Measurements from ENCODE around the gene ADAMTS19.
"Not testable (repeated sequence)": the region's sequence is repeated elsewhere in the genome, so short reads cannot be mapped to it uniquely, and the experiment has no call there.

The ADAMTS19 gene

GRCh38 chr5:129608350-129608749 lies 148.3 kb downstream of the ADAMTS19 start:
- no peak for FAIRE-seq

DNA sequence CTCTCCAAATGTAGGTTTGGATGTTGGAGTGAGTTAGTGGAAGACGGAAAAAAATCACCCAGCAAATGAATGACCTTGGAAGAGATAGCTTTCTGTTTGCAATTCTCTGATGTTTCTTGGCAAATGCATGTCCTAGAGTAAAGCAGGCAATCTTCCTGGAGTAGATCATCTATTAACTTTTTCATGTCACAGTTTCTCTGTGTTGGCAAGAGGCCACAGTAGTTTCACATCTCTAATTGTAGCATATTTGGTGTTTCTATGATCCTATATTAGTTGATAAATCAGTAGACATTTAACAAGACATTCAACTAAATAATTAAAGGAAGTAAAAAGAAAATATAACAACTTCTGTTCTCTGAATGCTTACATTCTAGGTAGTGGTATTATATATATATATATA lies 149.6 kb downstream of the ADAMTS19 start:
- FAIRE-seq, result no peak

DNA sequence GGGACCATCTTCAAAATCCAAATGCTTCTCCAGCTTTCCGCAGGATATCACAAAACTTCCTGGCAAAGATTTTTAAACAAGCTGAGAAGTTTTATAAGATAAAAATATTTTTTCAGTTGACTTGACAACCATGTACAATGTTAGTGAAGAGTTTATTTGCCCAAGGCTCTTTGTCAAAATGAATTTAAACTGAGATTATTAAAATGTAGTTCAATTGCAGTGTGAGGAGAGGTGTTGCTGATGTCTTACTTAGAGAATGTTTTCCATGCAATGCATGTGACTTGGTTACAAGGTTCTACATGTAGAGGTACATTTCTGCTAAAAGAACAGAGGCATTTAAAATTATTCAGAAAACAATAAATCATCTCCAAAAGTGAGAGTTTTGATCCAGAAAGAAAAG lies 156.4 kb downstream of the ADAMTS19 start:
- FAIRE-seq, result no peak

DNA sequence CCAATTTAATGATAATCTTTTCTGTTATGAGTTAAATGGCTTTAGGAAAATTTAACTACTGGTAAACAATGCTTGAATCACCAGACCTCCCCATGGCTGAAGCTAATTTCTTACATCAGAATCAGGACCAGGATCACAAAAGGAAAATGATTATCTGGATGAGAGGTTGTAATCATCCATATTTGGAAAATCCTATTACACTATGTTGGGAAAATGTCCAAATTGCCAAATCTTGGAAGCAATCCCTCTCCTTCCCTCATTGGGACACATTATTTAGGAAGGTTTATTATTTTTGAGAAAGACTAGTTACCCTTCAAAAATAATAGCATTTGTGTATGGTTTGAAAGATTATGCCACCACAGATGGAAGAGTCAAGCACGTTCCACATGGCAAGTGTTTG lies 157.1 kb downstream of the ADAMTS19 start:
- no peak for FAIRE-seq

DNA sequence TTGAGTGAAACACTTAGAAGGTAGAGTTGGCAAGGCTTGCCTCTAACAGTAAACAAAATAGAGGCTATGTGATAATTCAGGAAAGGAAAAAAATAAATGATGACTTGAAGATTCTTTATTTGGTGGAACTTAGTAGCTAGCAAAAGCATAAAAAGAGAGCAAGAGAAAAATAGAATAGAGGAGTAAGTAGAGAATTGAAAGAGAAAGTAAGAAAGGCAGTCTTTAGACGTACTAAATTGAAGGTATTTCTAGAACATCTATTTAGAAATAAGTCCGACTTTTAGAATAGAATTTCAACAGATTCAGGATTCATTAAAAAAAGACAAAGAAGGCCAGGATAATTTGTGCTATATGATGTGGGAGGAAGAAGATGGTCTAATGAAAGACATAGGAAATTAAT lies 159.7 kb downstream of the ADAMTS19 start:
- FAIRE-seq, result no peak

DNA sequence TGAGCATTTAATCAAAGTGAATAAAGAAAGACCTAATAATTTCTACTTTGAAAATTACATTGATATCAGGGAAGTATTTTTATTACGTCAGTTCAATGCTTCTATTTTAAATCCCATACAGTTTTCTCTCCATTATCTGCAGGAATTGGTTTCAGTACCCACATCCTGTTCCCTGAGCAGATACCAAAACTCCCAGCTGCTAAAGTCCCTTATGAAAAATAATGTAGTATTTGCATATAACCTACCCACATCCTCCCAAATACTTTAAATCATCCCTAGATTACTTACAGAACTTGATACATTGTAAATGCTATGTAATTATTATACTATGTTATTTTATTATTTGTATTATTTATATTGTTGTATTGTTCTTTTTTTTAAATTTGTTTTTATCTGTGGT lies 162.4 kb downstream of the ADAMTS19 start:
- FAIRE-seq, result no peak

- FAIRE-seq, result no peak
Measured at GRCh38 chr5:129629575-129629974, 169.5 kb downstream of the ADAMTS19 start.

GRCh38 chr5:129630101-129630500 lies 170.0 kb downstream of the ADAMTS19 start:
- FAIRE-seq, result no peak

- no peak for FAIRE-seq
Measured at GRCh38 chr5:129631961-129632360, 171.9 kb downstream of the ADAMTS19 start.

- FAIRE-seq, result not testable (repeated sequence)
Measured at GRCh38 chr5:129637501-129637900, 177.4 kb downstream of the ADAMTS19 start.

DNA sequence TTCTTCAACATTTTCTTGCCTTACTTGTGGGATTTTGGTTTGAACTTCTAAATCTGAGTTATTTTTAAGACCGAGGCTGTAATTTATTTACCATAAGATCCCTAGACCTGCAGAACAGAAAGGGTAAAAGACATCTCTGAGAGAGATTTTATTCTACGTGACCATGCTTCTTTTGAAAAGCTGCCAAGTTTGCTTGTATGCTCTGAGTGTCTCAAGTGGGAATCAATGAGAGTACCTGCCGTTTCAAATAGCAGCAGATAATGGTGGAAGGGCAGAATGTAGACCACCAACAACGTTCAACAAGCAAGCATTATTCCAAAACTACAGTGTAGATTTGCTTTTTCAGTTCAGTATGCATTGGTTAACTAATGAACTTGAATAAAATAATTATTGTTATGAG lies 179.2 kb downstream of the ADAMTS19 start:
- FAIRE-seq, result no peak

- no peak for FAIRE-seq
Measured at GRCh38 chr5:129652349-129653056, 192.4 kb downstream of the ADAMTS19 start.

- no peak for FAIRE-seq
Measured at GRCh38 chr5:129653057-129653375, 192.9 kb downstream of the ADAMTS19 start.

GRCh38 chr5:129653442-129653841 lies 193.3 kb downstream of the ADAMTS19 start:
- FAIRE-seq, result no peak

GRCh38 chr5:129656952-129657351 lies 196.9 kb downstream of the ADAMTS19 start:
- FAIRE-seq, result no peak

- no peak for FAIRE-seq
Measured at GRCh38 chr5:129658801-129659200, 198.7 kb downstream of the ADAMTS19 start.

DNA sequence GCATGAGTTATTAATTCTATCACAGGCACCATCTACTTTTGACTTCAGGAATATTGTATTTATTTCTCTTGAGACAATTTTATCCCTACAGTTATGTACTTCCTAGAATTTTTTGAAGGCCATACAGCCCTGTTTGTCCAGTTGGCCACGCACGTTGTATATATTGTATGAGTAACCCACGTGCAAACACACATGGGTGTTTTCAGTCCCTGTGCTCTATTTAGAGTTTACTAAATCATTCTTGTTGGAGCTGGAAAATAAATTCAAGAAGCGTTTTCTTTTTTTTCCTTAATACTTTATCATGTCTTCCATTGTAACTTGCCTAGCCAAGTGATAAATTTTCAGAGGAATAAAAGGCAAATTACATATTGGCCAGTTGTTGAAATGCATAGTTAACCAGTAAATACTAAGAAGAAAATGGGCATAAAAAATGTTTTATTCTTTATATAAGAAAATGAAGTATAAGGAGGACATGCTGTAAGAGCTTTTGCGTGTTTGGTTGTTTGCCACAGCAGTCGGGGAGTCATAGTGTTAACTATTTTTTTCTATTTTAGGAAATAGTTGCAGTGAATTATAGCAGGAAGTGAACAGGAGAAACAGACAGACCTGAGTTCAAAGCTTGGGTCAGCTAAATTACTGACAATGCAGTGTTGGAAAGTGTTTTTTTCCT lies 201.4 kb downstream of the ADAMTS19 start:
- no peak for FAIRE-seq

- FAIRE-seq, result no peak
Measured at GRCh38 chr5:129664336-129664937, 204.3 kb downstream of the ADAMTS19 start.

GRCh38 chr5:129670957-129671500 lies 210.9 kb downstream of the ADAMTS19 start:
- FAIRE-seq, result no peak

- no peak for FAIRE-seq
Measured at GRCh38 chr5:129672006-129672405, 211.9 kb downstream of the ADAMTS19 start.

DNA sequence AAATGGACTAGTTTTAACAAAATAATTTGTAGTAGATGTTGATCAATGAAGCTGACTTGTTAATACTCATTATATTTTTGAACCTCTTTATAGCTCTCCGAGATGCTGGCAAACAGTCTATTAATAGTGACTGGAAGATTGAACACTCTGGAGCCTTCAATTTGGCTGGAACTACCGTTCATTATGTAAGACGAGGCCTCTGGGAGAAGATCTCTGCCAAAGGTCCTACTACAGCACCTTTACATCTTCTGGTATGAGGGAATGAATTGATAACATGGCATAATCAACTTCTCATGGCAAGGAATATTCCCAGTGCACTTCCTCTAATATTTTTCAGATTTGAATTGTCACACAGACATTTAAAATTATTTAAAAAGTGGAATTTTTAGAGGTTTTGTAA lies 219.6 kb downstream of the ADAMTS19 start:
- no peak for FAIRE-seq

- no peak for FAIRE-seq
Measured at GRCh38 chr5:129687941-129688340, 227.8 kb downstream of the ADAMTS19 start.

DNA sequence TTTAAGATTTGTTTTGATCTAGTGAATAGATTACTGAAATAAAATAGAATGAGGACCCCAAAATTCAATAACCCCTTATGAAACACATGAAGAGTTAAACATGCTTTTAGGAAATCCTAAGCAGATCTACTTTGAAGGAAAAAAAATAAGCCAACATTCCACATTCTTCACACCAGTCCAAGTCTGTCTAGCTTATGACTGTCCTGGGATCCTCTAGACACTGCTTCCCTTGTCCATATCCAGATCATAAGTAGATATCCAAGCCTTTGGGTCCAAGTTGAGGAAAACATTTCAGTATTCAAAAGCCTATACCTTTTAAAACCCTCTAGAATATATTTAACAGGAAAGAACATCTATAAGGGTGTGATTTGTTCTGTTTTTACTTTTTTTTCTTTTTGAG lies 228.9 kb downstream of the ADAMTS19 start:
- no peak for FAIRE-seq

GRCh38 chr5:129691220-129691619 lies 231.1 kb downstream of the ADAMTS19 start:
- no peak for FAIRE-seq

All from colon (tissue), 2 donors.